Measurements from ENCODE around the gene NUAK2. TPM values are rescaled to one million over a fixed set of nuclear protein-coding genes. Genes with fewer than 3 reads are reported as not detected.

Gene NUAK2
- total RNA-seq, 1 donor from 2014 or later: 13.5 TPM

DNA sequence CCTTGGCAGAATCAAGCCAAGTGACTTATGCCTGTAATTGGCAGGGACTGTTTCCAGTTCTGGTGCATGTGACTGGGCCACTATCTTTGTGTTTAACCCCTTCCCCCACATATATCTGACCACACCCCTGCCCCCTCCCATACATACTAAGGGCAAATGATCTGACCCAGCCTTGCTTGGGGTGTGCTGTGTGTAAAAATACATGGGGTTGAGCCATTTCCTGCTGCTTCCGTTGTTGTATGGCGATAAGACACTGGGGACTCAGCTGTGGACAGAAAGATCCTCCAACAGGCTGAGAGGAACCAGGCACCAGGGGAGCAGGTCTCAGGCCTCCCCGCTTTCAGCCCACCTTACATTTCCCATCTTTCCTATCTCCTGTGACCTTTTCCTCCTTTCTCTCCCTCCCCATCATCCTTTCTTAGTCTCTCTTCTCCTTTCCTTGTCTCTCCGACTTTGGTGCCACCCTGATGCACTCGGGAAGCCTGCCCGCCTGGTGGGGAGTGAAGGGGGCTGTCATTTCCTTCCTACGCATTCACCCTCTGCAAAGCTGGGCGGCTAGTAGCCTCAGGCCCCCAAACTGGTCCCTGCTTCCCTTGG lies 54.1 kb downstream of the NUAK2 start:
- no peak for TF ChIP-seq CTCF (conservative IDR thresholded peaks at IDR 0.05)
- no peak for DNase-seq (ENCODE audit: extremely low spot score, unreplicated experiment)
- H3K27me3 Mint-ChIP-seq: no peaks in the 10 kb centered on the region
- no peak overlapping the region for H3K27ac Mint-ChIP-seq
- H3K36me3 Mint-ChIP-seq: no peaks in the 10 kb centered on the region
- no peaks in the 10 kb centered on the region for H3K9me3 Mint-ChIP-seq
- H3K4me1 Mint-ChIP-seq (ENCODE audit: unreplicated experiment): peaks cover 14% of the 10 kb centered on the region
- no peak overlapping the region for H3K4me3 Mint-ChIP-seq

- Mint-ChIP-seq H3K27me3 (no peaks in the 10 kb centered on the region), H3K9me3 (no peaks in the 10 kb centered on the region), H3K27ac (no peak overlapping the region), H3K4me1 (ENCODE audit: unreplicated experiment) (peaks cover 21% of the 10 kb centered on the region), H3K36me3 (no peaks in the 10 kb centered on the region), H3K4me3 (no peak overlapping the region)
- TF ChIP-seq CTCF (conservative IDR thresholded peaks at IDR 0.05): no peak
- DNase-seq (ENCODE audit: extremely low spot score, unreplicated experiment): no peak
Measured at GRCh38 chr1:205266611-205267305, 54.8 kb downstream of the NUAK2 start.

DNA sequence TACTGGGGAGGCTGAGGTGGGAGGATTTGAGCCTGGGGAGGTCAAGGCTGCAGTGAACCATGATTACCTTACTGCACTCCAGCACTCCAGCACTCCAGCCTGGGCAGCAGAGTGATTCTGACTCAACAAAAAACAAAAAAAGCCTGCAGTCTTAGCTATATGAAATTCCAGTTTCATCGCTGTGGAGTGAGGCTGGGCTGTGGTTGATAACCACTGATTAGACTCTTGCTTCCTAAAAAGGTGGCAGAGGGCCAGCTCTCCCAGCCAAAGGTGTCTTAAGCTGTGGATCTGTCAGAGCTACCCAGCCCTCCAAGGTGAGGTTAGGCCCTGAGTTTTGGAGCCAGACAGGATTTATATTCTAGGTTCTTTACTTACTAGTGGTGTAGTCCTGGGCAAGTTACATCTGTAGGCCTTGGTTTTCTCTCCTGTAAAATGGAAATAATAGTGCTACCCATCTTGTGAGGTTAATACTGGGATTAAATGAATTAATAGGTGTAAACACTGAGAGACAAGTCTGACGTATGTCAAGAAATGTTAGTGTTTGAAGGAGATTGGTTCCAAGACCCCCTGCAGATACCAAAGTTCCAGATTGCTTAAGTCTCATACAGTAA lies 57.9 kb downstream of the NUAK2 start:
- H3K27ac Mint-ChIP-seq: no peak overlapping the region

DNA sequence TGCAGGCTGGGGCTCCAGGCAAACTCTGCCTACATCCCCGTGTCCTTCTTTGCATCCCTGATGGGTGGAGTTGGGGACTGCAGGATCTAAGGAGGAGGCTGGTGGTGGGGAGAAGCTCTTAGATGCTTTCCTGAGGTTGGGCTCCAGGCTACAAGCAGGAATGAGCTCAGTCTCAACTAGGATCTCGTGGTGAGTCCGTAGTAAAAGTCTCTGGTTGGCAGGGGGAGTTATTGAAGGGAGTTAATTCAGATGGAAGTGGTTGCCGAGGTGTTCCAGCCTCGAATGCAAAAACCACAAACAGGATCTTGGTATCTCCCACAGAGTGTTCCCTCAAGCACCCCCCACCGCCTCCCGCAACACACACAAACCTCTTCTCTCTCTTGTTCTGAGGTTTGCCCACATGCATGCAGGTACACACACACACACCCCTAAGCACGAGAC lies 58.8 kb downstream of the NUAK2 start:
- no peak for DNase-seq (ENCODE audit: extremely low spot score, unreplicated experiment)
- H3K27ac Mint-ChIP-seq: no peak overlapping the region
- no peak for TF ChIP-seq CTCF (conservative IDR thresholded peaks at IDR 0.05)
- no peaks in the 10 kb centered on the region for H3K27me3 Mint-ChIP-seq
- no peaks in the 10 kb centered on the region for H3K9me3 Mint-ChIP-seq
- no peaks in the 10 kb centered on the region for H3K36me3 Mint-ChIP-seq
- H3K4me1 Mint-ChIP-seq (ENCODE audit: unreplicated experiment): peaks cover 19% of the 10 kb centered on the region
- no peak overlapping the region for H3K4me3 Mint-ChIP-seq

More for the DNA sequence above, 57.9 kb downstream of the NUAK2 start:
- Mint-ChIP-seq H3K9me3 (no peaks in the 10 kb centered on the region), H3K4me1 (ENCODE audit: unreplicated experiment) (peaks cover 23% of the 10 kb centered on the region), H3K27me3 (no peaks in the 10 kb centered on the region), H3K36me3 (no peaks in the 10 kb centered on the region), H3K4me3 (no peak overlapping the region)
- no peak for DNase-seq (ENCODE audit: extremely low spot score, unreplicated experiment)
- no peak for TF ChIP-seq CTCF (conservative IDR thresholded peaks at IDR 0.05)

- no peaks in the 10 kb centered on the region for H3K27me3 Mint-ChIP-seq
- DNase-seq (ENCODE audit: extremely low spot score, unreplicated experiment): no peak
Measured at GRCh38 chr1:205261946-205262691, 59.4 kb downstream of the NUAK2 start.

More at GRCh38 chr1:205261946-205262691, 59.4 kb downstream of the NUAK2 start:
- Mint-ChIP-seq H3K9me3 (no peaks in the 10 kb centered on the region), H3K27ac (no peak overlapping the region), H3K4me3 (no peak overlapping the region), H3K4me1 (ENCODE audit: unreplicated experiment) (peaks cover 19% of the 10 kb centered on the region), H3K36me3 (no peaks in the 10 kb centered on the region)
- no peak for TF ChIP-seq CTCF (conservative IDR thresholded peaks at IDR 0.05)

All from type B pancreatic cell (in vitro differentiated cells).